WTC11 (cell line): ENCODE data around the gene IER3IP1. TPM values are rescaled to one million over a fixed set of nuclear protein-coding genes. Genes with fewer than 3 reads are reported as not detected.

Source experiments
- ATAC-seq: fragments of 200-7000 bp; cut with Tn5 transposase; 2 replicates; pipeline ENCODE4 v1.10.0; 2021; ENCODE audit warnings: mild to moderate bottlenecking, moderate library complexity
- CTCF ChIA-PET: fragments of 300-600 bp; sonication (Branson Sonifier 250); formaldehyde crosslinking; loops from one replicate; lab custom pipeline; 2021; ENCODE audit warnings: antibody characterized with exemption; lab: Charles Lee
- POLR2A ChIA-PET: fragments of 350-600 bp; sonication (Branson Sonifier 250); formaldehyde crosslinking; loops from one replicate; lab custom pipeline; 2021; ENCODE audit warnings: antibody characterized with exemption; lab: Charles Lee
- DNase-seq: peaks from one replicate; pipeline ENCODE4 v3.0.0; 2021; ENCODE audit warnings: low spot score
- H3K27ac Mint-ChIP-seq: 2 replicates; pipeline ENCODE4 v1.8.0; 2021; ENCODE audit warnings: mixed read lengths
- H3K27me3 Mint-ChIP-seq: 2 replicates; pipeline ENCODE4 v1.8.0; 2021; ENCODE audit warnings: low read depth, mild to moderate bottlenecking, moderate library complexity, mixed read lengths
- H3K36me3 Mint-ChIP-seq: 2 replicates; pipeline ENCODE4 v1.8.0; 2021; ENCODE audit warnings: mixed read lengths
- H3K4me1 Mint-ChIP-seq: 2 replicates; pipeline ENCODE4 v1.8.0; 2022; ENCODE audit warnings: mixed read lengths
- H3K4me3 Mint-ChIP-seq: 2 replicates; pipeline ENCODE4 v1.8.0; 2021; ENCODE audit warnings: mild to moderate bottlenecking, moderate library complexity, mixed read lengths
- H3K9me3 Mint-ChIP-seq: 2 replicates; pipeline ENCODE4 v1.8.0; 2021; ENCODE audit warnings: mixed read lengths
- AFF4 ChIP-seq: sonication (generic); formaldehyde crosslinking; IDR thresholded peaks from 2 replicates; pipeline ENCODE4 v1.8.1; 2023; ENCODE audit warnings: mild to moderate bottlenecking, missing genetic modification reagents, borderline replicate concordance
- AR ChIP-seq: fragments of 250-450 bp; sonication (Bioruptor Pico); IDR thresholded peaks from 2 replicates; pipeline ENCODE4 v1.9.0; 2021; ENCODE audit warnings: mild to moderate bottlenecking
- CREM ChIP-seq: sonication (generic); formaldehyde crosslinking; IDR thresholded peaks from 2 replicates; pipeline ENCODE4 v1.8.1; 2022; ENCODE audit warnings: mild to moderate bottlenecking, missing genetic modification reagents, moderate library complexity
- NR2C2 ChIP-seq: sonication (generic); formaldehyde crosslinking; IDR thresholded peaks from 2 replicates; pipeline ENCODE4 v1.8.0; 2022; ENCODE audit warnings: mild to moderate bottlenecking, missing genetic modification reagents
- SMAD3 ChIP-seq: sonication (generic); formaldehyde crosslinking; IDR thresholded peaks from 2 replicates; pipeline ENCODE4 v1.8.0; 2022; ENCODE audit warnings: missing genetic modification reagents, mild to moderate bottlenecking, borderline replicate concordance
- TCF7 ChIP-seq: sonication (generic); formaldehyde crosslinking; IDR thresholded peaks from 2 replicates; pipeline ENCODE4 v1.8.0; 2022; ENCODE audit warnings: mild to moderate bottlenecking, low read depth, missing genetic modification reagents, moderate library complexity
- ZNF138 ChIP-seq: sonication (generic); formaldehyde crosslinking; conservative IDR thresholded peaks from 2 replicates; pipeline ENCODE4 v1.8.1; 2022; ENCODE audit warnings: mild to moderate bottlenecking, moderate library complexity, missing genetic modification reagents
- ZNF263 ChIP-seq: sonication (generic); formaldehyde crosslinking; IDR thresholded peaks from 2 replicates; pipeline ENCODE4 v1.8.1; 2022; ENCODE audit warnings: low read depth, mild to moderate bottlenecking, moderate library complexity, missing genetic modification reagents
- ZNF671 ChIP-seq: fragments of 250-450 bp; sonication (Bioruptor Pico); IDR thresholded peaks from 2 replicates; pipeline ENCODE4 v1.8.0; 2021; ENCODE audit warnings: mild to moderate bottlenecking
- ZSCAN18 ChIP-seq: fragments of 250-450 bp; sonication (Bioruptor Pico); IDR thresholded peaks from 2 replicates; pipeline ENCODE4 v2.1.2; 2022; ENCODE audit warnings: mild to moderate bottlenecking, moderate library complexity
- total RNA-seq: library from RNA; stranded (reverse); gene quantifications from 3 replicates; pipeline ENCODE4 v1.2.3, GENCODE V29; 2021

The IER3IP1 gene
- total RNA-seq, 1 experiment from 2014 or later, result 7.7 TPM

DNA sequence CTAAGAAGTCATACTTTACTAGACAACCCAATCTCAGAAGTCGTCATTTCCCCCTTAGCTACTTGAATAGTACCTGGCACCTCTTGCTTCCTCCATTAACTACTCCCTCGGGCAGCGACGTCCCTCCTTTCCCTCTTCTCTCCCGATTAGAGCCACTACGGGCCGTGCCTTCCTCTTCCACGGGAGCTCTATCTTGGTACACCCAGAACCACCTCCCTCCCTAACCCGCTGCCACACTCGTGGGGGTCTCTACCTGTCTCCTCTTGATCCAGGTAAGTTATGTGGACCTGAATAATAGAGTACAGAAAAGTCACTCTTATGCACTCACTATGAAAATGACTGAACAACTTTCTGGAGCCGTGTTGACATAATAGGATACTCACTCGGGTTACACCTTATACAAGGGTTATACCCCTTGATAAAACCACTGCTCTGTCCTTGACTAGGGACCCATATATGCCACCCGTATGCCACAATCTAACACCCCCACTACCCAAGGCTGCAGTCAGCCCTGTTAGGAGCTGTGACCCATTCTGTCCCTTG lies 25.3 kb downstream of the IER3IP1 start:
- CTCF ChIA-PET, result interaction anchor here (0.6 to 2.8 kb wide), 4 partner anchors 20 to 110 kb away, joined by 3 to 13 read pairs (median 8); no protein-coding TSS in a partner anchor

More for the DNA sequence above, 25.3 kb downstream of the IER3IP1 start:
- peak overlapping the region; percentile 84 for H3K27ac Mint-ChIP-seq
- ATAC-seq, result peak; percentile 2; the same call in 1 of the 2 replicates
- H3K4me3 Mint-ChIP-seq, result peak overlapping the region; percentile 85
- H3K9me3 Mint-ChIP-seq, result no peaks in the 10 kb centered on the region
- H3K27me3 Mint-ChIP-seq, result no peaks in the 10 kb centered on the region
- no peak for DNase-seq
- TF ChIP-seq TCF7 (CRISPR knock-in tag) (no peak), NR2C2 (CRISPR knock-in tag) (no peak), AR (CRISPR knock-in tag) (no peak), ZNF138 (CRISPR knock-in tag) (no peak), CREM (CRISPR knock-in tag) (no peak), ZNF671 (CRISPR knock-in tag) (no peak), ZNF263 (CRISPR knock-in tag) (no peak), AFF4 (CRISPR knock-in tag) (no peak), SMAD3 (CRISPR knock-in tag) (no peak), ZSCAN18 (CRISPR knock-in tag) (no peak)
- peaks cover 6% of the 10 kb centered on the region; the same call in 1 of the 2 replicates for H3K36me3 Mint-ChIP-seq
- peaks cover 22% of the 10 kb centered on the region for H3K4me1 Mint-ChIP-seq
- POLR2A ChIA-PET, result interaction anchor here (0.6 to 1.1 kb wide), 3 partner anchors 9 to 951 kb away, joined by 3 read pairs; no protein-coding TSS in a partner anchor
